NB4 (cell line): ENCODE data around the gene SH2D6.

Source experiments
- MYC ChIP-seq: IDR thresholded peaks from 2 replicates; pipeline ENCODE4 v1.6.1; 2011; ENCODE audit warnings: low read depth, low read length
- POLR2A ChIP-seq: IDR thresholded peaks from 2 replicates; pipeline ENCODE4 v1.6.1; 2011; ENCODE audit warnings: mild to moderate bottlenecking; ENCODE audit not compliant: insufficient read length; ENCODE audit errors: extremely low read depth
- TF ChIP-seq, protein P1 (sequence below): IDR thresholded peaks from one replicate; pipeline ENCODE4 v1.5.1; 2012; ENCODE audit warnings: low read depth, low read length
- TF ChIP-seq, protein P2 (sequence below): IDR thresholded peaks from 2 replicates; pipeline ENCODE4 v1.6.1; 2011; ENCODE audit warnings: low read depth, low read length

DNA sequence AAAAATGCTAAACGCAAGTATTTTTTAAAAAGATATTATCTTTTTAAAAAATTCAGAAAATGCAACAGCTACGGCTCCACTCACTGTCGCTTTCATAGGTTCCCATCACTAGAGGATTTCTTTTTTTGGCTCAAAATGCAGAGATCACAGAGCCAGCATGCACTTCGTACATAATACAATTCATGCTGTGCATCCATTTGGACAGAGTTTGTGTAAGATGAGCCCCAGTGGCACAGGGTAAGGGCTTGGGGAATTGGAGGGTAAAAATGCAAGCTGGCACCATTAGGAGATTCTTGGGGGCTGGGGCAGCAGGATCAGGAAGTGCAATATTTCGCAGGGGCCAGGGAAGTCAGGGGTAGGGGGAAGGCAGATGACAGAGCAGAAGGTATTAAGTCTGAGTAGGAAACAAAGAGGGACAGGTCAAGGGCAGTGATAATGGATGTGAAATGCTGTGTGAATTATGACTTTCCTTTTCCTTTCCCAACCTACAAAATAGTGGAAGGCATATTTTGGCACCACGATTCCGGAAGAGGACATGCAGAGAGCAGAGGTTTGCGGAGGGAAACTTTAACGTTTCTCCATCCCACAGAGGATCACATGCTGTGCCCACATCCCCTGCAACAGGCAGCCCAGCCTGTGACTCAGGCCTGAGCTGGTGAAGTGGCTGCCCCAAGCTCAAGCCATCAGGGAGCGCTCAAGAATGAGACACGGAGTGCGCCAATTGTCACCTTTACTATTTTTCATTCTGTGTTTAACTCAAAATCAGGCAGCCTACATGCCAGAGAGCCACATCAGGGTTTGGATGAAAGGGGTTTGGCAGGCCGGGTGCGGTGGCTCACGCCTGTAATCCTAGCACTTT lies 13.1 kb upstream of the SH2D6 start:
- TF ChIP-seq, protein P1, sequence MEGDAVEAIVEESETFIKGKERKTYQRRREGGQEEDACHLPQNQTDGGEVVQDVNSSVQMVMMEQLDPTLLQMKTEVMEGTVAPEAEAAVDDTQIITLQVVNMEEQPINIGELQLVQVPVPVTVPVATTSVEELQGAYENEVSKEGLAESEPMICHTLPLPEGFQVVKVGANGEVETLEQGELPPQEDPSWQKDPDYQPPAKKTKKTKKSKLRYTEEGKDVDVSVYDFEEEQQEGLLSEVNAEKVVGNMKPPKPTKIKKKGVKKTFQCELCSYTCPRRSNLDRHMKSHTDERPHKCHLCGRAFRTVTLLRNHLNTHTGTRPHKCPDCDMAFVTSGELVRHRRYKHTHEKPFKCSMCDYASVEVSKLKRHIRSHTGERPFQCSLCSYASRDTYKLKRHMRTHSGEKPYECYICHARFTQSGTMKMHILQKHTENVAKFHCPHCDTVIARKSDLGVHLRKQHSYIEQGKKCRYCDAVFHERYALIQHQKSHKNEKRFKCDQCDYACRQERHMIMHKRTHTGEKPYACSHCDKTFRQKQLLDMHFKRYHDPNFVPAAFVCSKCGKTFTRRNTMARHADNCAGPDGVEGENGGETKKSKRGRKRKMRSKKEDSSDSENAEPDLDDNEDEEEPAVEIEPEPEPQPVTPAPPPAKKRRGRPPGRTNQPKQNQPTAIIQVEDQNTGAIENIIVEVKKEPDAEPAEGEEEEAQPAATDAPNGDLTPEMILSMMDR, result peak; percentile 17
- TF ChIP-seq POLR2A, result no peak
- TF ChIP-seq, protein P2, sequence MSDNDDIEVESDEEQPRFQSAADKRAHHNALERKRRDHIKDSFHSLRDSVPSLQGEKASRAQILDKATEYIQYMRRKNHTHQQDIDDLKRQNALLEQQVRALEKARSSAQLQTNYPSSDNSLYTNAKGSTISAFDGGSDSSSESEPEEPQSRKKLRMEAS, result peak; percentile 77; the same call in 1 of the 2 replicates
- TF ChIP-seq MYC, result peak; percentile 89
